Ectodermal cell (in vitro differentiated cells): ENCODE data around the gene RANGRF.

ENCODE experiments used
- H3K27ac ChIP-seq: 2 replicates; pipeline ENCODE4 v1.7.0; 2013; ENCODE audit warnings: mild to moderate bottlenecking, low read depth, low read length; ENCODE audit not compliant: insufficient read depth, poor library complexity, severe bottlenecking
- H3K27me3 ChIP-seq: 2 replicates; pipeline ENCODE4 v1.7.0; 2013; ENCODE audit warnings: mild to moderate bottlenecking, low read length; ENCODE audit not compliant: insufficient read depth, control insufficient read depth, poor library complexity, severe bottlenecking
- H3K36me3 ChIP-seq: one replicate; pipeline ENCODE4 v1.7.0; 2013; ENCODE audit warnings: low read length; ENCODE audit not compliant: control insufficient read depth, insufficient read depth
- H3K4me1 ChIP-seq: one replicate; pipeline ENCODE4 v1.7.0; 2013; ENCODE audit warnings: low read length; ENCODE audit not compliant: control insufficient read depth, insufficient read depth
- H3K4me3 ChIP-seq: 2 replicates; pipeline ENCODE4 v1.7.0; 2013; ENCODE audit warnings: low read depth, low read length, control low read depth; ENCODE audit not compliant: insufficient read depth
- H3K9me3 ChIP-seq: 2 replicates; pipeline ENCODE4 v1.7.0; 2013; ENCODE audit warnings: mild to moderate bottlenecking, low read length, moderate library complexity; ENCODE audit not compliant: control insufficient read depth
- WGBS, 2 experiments: methylation state at CpG; one replicate each; pipeline ENCODE4 v1.1.7; 2013; ENCODE audit warnings: missing lambda C conversion rate in 2 of 2; 5-methylcytosine and 5-hydroxymethylcytosine counted together

The RANGRF gene

GRCh38 chr17:8326511-8327302 lies 38.2 kb downstream of the RANGRF start:
- Histone ChIP-seq H3K36me3 (no peaks in the 10 kb centered on the region), H3K9me3 (no peaks in the 10 kb centered on the region), H3K27me3 (peaks cover 34% of the 10 kb centered on the region), H3K4me1 (peaks cover 7% of the 10 kb centered on the region), H3K4me3 (peak overlapping the region; percentile 50), H3K27ac (no peak overlapping the region)
- 10% methylated on average over 48 of the region's 48 CpGs for WGBS, 2 experiments

GRCh38 chr17:8327303-8327649 lies 38.8 kb downstream of the RANGRF start:
- Histone ChIP-seq H3K9me3 (no peaks in the 10 kb centered on the region), H3K4me1 (peaks cover 7% of the 10 kb centered on the region), H3K27ac (no peak overlapping the region), H3K27me3 (peaks cover 34% of the 10 kb centered on the region), H3K4me3 (peak overlapping the region; percentile 50), H3K36me3 (no peaks in the 10 kb centered on the region)
- 40 to 41% methylated on average over 25 of the region's 25 CpGs for WGBS, 2 experiments

GRCh38 chr17:8332128-8332527 lies 43.7 kb downstream of the RANGRF start:
- no peaks in the 10 kb centered on the region for H3K36me3 ChIP-seq
- peaks cover 11% of the 10 kb centered on the region for H3K27me3 ChIP-seq
- no peak overlapping the region for H3K4me3 ChIP-seq
- no peaks in the 10 kb centered on the region for H3K4me1 ChIP-seq
- H3K9me3 ChIP-seq, result no peaks in the 10 kb centered on the region
- no peak overlapping the region for H3K27ac ChIP-seq
- WGBS, 2 experiments, result 89 to 97% methylated on average over 2 of the region's 2 CpGs

- Histone ChIP-seq H3K4me3 (no peak overlapping the region), H3K9me3 (no peaks in the 10 kb centered on the region), H3K36me3 (no peaks in the 10 kb centered on the region), H3K4me1 (peaks cover under 1% of the 10 kb centered on the region), H3K27ac (no peak overlapping the region), H3K27me3 (peaks cover 6% of the 10 kb centered on the region)
- WGBS, 2 experiments, result 63% methylated on average over 5 of the region's 5 CpGs
Observed at GRCh38 chr17:8332688-8333087, 44.2 kb downstream of the RANGRF start.

GRCh38 chr17:8333281-8333680 lies 44.8 kb downstream of the RANGRF start:
- peaks cover 6% of the 10 kb centered on the region for H3K4me1 ChIP-seq
- no peaks in the 10 kb centered on the region for H3K9me3 ChIP-seq
- no peak overlapping the region for H3K27ac ChIP-seq
- WGBS, 2 experiments, result 95 to 97% methylated on average over 4 of the region's 4 CpGs
- H3K4me3 ChIP-seq, result no peak overlapping the region
- H3K27me3 ChIP-seq, result no peaks in the 10 kb centered on the region
- no peaks in the 10 kb centered on the region for H3K36me3 ChIP-seq

- peaks cover 13% of the 10 kb centered on the region for H3K4me1 ChIP-seq
- peak overlapping the region; percentile 11 for H3K4me3 ChIP-seq
- peak overlapping the region; percentile 58 for H3K27ac ChIP-seq
- H3K36me3 ChIP-seq, result no peaks in the 10 kb centered on the region
- no peaks in the 10 kb centered on the region for H3K9me3 ChIP-seq
- 43 to 44% methylated on average over 11 of the region's 11 CpGs for WGBS, 2 experiments
- H3K27me3 ChIP-seq, result no peaks in the 10 kb centered on the region
Observed at GRCh38 chr17:8337802-8338752, 49.6 kb downstream of the RANGRF start.

GRCh38 chr17:8338753-8339140 lies 50.3 kb downstream of the RANGRF start:
- H3K36me3 ChIP-seq, result no peaks in the 10 kb centered on the region
- no peak overlapping the region for H3K27ac ChIP-seq
- H3K4me3 ChIP-seq, result no peak overlapping the region
- 74 to 76% methylated on average over 5 of the region's 5 CpGs for WGBS, 2 experiments
- H3K27me3 ChIP-seq, result no peaks in the 10 kb centered on the region
- H3K4me1 ChIP-seq, result peaks cover 13% of the 10 kb centered on the region
- no peaks in the 10 kb centered on the region for H3K9me3 ChIP-seq

GRCh38 chr17:8339540-8339939 lies 51.1 kb downstream of the RANGRF start, which contains the start of gene ODF4:
Gene ODF4 (plus strand): TSS chr17:8339840. CDS start chr17:8340052, 212 bp downstream.
- Histone ChIP-seq H3K27ac (no peak within 1 kb of the TSS), H3K9me3 (no peaks in the 10 kb centered on the region), H3K27me3 (no peaks in the 10 kb centered on the region), H3K36me3 (no peaks in the 10 kb centered on the region), H3K4me3 (no peak within 1 kb of the TSS), H3K4me1 (peaks cover 13% of the 10 kb centered on the region)
- WGBS, 2 experiments, result 85 to 94% methylated on average over 2 of the region's 2 CpGs
